Mesenchymal stem cell (in vitro differentiated cells and primary cell): Measurements from ENCODE around the gene PTPN12.

Experiments
- DNase-seq: peaks from one replicate; pipeline ENCODE4 v3.0.0-alpha.2; 2013
- H2AFZ ChIP-seq: one replicate; pipeline ENCODE4 v1.6.1; 2013; ENCODE audit warnings: low read depth, mild to moderate bottlenecking, control low read depth, inconsistent platforms, low read length, moderate library complexity
- H2AK5ac ChIP-seq: 2 replicates; pipeline ENCODE4 v1.6.1; 2013; ENCODE audit warnings: low read length, moderate library complexity, mild to moderate bottlenecking, inconsistent platforms; ENCODE audit not compliant: severe bottlenecking
- H2BK120ac ChIP-seq: one replicate; pipeline ENCODE4 v1.6.1; 2013; ENCODE audit warnings: low read depth, mild to moderate bottlenecking, inconsistent platforms, low read length, moderate library complexity
- H2BK12ac ChIP-seq, 2 experiments: one replicate each; pipeline ENCODE4 v1.6.1; 2013; ENCODE audit warnings: inconsistent platforms in 2 of 2, low read length in 2 of 2, mild to moderate bottlenecking in 2 of 2, moderate library complexity in 2 of 2, control low read depth in 1 of 2
- H2BK15ac ChIP-seq: one replicate; pipeline ENCODE4 v1.6.1; 2013; ENCODE audit warnings: mild to moderate bottlenecking, low read depth, inconsistent platforms; ENCODE audit not compliant: poor library complexity, severe bottlenecking
- H2BK5ac ChIP-seq: 2 replicates; pipeline ENCODE4 v1.6.1; 2013; ENCODE audit warnings: low read depth, mild to moderate bottlenecking, low read length, control low read depth, inconsistent platforms; ENCODE audit not compliant: poor library complexity, severe bottlenecking
- H3K14ac ChIP-seq, 2 experiments: one replicate each; pipeline ENCODE4 v1.6.1; 2013; ENCODE audit warnings: inconsistent platforms in 2 of 2, low read length in 2 of 2, control low read depth in 1 of 2, mild to moderate bottlenecking in 1 of 2, moderate library complexity in 1 of 2
- H3K18ac ChIP-seq, 2 experiments: one replicate each; pipeline ENCODE4 v1.6.1; 2013; ENCODE audit warnings: inconsistent platforms in 2 of 2, low read length in 2 of 2, control low read depth in 1 of 2, low read depth in 1 of 2, mild to moderate bottlenecking in 1 of 2
- H3K23ac ChIP-seq, 2 experiments: one replicate each; pipeline ENCODE4 v1.6.1; 2013; ENCODE audit warnings: inconsistent platforms in 2 of 2, low read length in 2 of 2, mild to moderate bottlenecking in 2 of 2, moderate library complexity in 2 of 2, control low read depth in 1 of 2
- H3K27ac ChIP-seq: 2 replicates; pipeline ENCODE4 v1.5.1; 2013; ENCODE audit warnings: mild to moderate bottlenecking, moderate library complexity, low read length, control low read depth, inconsistent platforms; ENCODE audit not compliant: poor library complexity, severe bottlenecking
- H3K27me3 ChIP-seq, 2 experiments: 2 replicates each; pipeline versions ENCODE4 v1.6.1 to v1.7.0; 2013; ENCODE audit warnings: low read length in 2 of 2, mild to moderate bottlenecking in 2 of 2, moderate library complexity in 2 of 2, control low read depth in 1 of 2, inconsistent platforms in 1 of 2; ENCODE audit not compliant: control insufficient read depth in 1 of 2, insufficient read depth in 1 of 2
- H3K36me3 ChIP-seq, 2 experiments: 2 replicates each; pipeline versions ENCODE4 v1.6.1 to v1.7.0; 2013; ENCODE audit warnings: low read length in 2 of 2, control low read depth in 1 of 2, inconsistent platforms in 1 of 2, low read depth in 1 of 2, mild to moderate bottlenecking in 1 of 2; ENCODE audit not compliant: insufficient read depth in 2 of 2, control insufficient read depth in 1 of 2
- H3K4ac ChIP-seq, 2 experiments: one replicate each; pipeline ENCODE4 v1.6.1; 2013; ENCODE audit warnings: inconsistent platforms in 2 of 2, low read length in 2 of 2, mild to moderate bottlenecking in 2 of 2, moderate library complexity in 2 of 2, control low read depth in 1 of 2, low read depth in 1 of 2
- H3K4me1 ChIP-seq: 2 replicates; pipeline ENCODE4 v1.6.1; 2013; ENCODE audit warnings: low read depth, low read length, control low read depth; ENCODE audit not compliant: control insufficient read depth, insufficient read depth
- H3K4me2 ChIP-seq: 2 replicates; pipeline ENCODE4 v1.6.1; 2013; ENCODE audit warnings: low read length, mild to moderate bottlenecking, inconsistent platforms; ENCODE audit not compliant: poor library complexity, severe bottlenecking
- H3K4me3 ChIP-seq, 2 experiments: 2 replicates each; pipeline versions ENCODE4 v1.5.1 to v1.7.0; 2013; ENCODE audit warnings: low read length in 2 of 2, mild to moderate bottlenecking in 2 of 2, control low read depth in 1 of 2, low read depth in 1 of 2; ENCODE audit not compliant: insufficient read depth in 1 of 2
- H3K79me1 ChIP-seq: replicated peaks from 2 replicates; pipeline ENCODE4 v1.6.1; 2013; ENCODE audit warnings: mild to moderate bottlenecking, control low read depth, low read length, inconsistent platforms; ENCODE audit not compliant: poor library complexity, severe bottlenecking
- H3K9ac ChIP-seq: 2 replicates; pipeline ENCODE4 v1.7.0; 2013; ENCODE audit warnings: mild to moderate bottlenecking, low read length, moderate library complexity
- H3K9me3 ChIP-seq: 2 replicates; pipeline ENCODE4 v1.7.0; 2013; ENCODE audit warnings: mild to moderate bottlenecking, low read length; ENCODE audit not compliant: control insufficient read depth
- H4K8ac ChIP-seq: one replicate; pipeline ENCODE4 v1.6.1; 2013; ENCODE audit warnings: inconsistent platforms, mild to moderate bottlenecking, low read length, moderate library complexity
- H4K91ac ChIP-seq: one replicate; pipeline ENCODE4 v1.6.1; 2013; ENCODE audit warnings: mild to moderate bottlenecking, low read length, inconsistent platforms
- WGBS: methylation state at CpG from one replicate; pipeline ENCODE4 v1.1.7; 2013; ENCODE audit warnings: mixed read lengths; 5-methylcytosine and 5-hydroxymethylcytosine counted together

PTPN12 gene

GRCh38 chr7:77579797-77580196 lies 42.7 kb downstream of the PTPN12 start:
- Histone ChIP-seq H3K18ac (no peak overlapping the region), H3K4ac (no peak overlapping the region), H2AFZ (no peak overlapping the region), H3K9me3 (no peaks in the 10 kb centered on the region), H2BK5ac (no peak overlapping the region), H3K4me3 (no peak overlapping the region), H3K23ac (peak overlapping the region in 1 of 2 experiments; percentile 96), H3K79me1 (peaks cover 6% of the 10 kb centered on the region), H3K4me2 (no peak overlapping the region), H3K4me1 (peaks cover 4% of the 10 kb centered on the region), H4K91ac (no peak overlapping the region), H3K36me3 (peaks cover 13 to 80% of the 10 kb centered on the region in 2 experiments), H3K27ac (no peak overlapping the region), H2AK5ac (no peak overlapping the region), H4K8ac (no peak overlapping the region), H3K27me3 (no peaks in the 10 kb centered on the region), H3K9ac (no peak overlapping the region), H2BK120ac (no peak overlapping the region), H3K14ac (no peak overlapping the region), H2BK15ac (no peak overlapping the region), H2BK12ac (no peak overlapping the region)
- DNase-seq, result no peak

- Histone ChIP-seq H3K79me1 (peaks cover 6% of the 10 kb centered on the region), H3K27me3 (no peaks in the 10 kb centered on the region), H3K9me3 (no peaks in the 10 kb centered on the region), H3K9ac (no peak overlapping the region), H2BK15ac (no peak overlapping the region), H3K4me2 (no peak overlapping the region), H2AK5ac (no peak overlapping the region), H3K18ac (no peak overlapping the region), H2BK5ac (no peak overlapping the region), H3K23ac (no peak overlapping the region), H4K8ac (no peak overlapping the region), H2AFZ (no peak overlapping the region), H3K4me3 (no peak overlapping the region), H4K91ac (no peak overlapping the region), H3K4me1 (peaks cover 2% of the 10 kb centered on the region), H3K14ac (no peak overlapping the region), H2BK120ac (no peak overlapping the region), H3K4ac (no peak overlapping the region), H3K27ac (no peak overlapping the region), H2BK12ac (no peak overlapping the region), H3K36me3 (peaks cover 9 to 79% of the 10 kb centered on the region in 2 experiments)
- 91% methylated on average over 3 of the region's 4 CpGs for WGBS
- no peak for DNase-seq
These were observed 43.8 kb downstream of the PTPN12 start for GRCh38 chr7:77580762-77581350.

- Histone ChIP-seq H3K4me1 (no peaks in the 10 kb centered on the region), H3K18ac (no peak overlapping the region), H3K9me3 (no peaks in the 10 kb centered on the region), H3K9ac (no peak overlapping the region), H3K27ac (no peak overlapping the region), H4K91ac (no peak overlapping the region), H3K4ac (no peak overlapping the region), H2BK120ac (no peak overlapping the region), H3K23ac (no peak overlapping the region), H3K14ac (no peak overlapping the region), H4K8ac (no peak overlapping the region), H3K4me2 (no peak overlapping the region), H2AK5ac (no peak overlapping the region), H3K27me3 (no peaks in the 10 kb centered on the region), H3K79me1 (peaks cover 12% of the 10 kb centered on the region), H3K4me3 (no peak overlapping the region), H2BK5ac (no peak overlapping the region), H2BK12ac (no peak overlapping the region), H2AFZ (no peak overlapping the region), H2BK15ac (no peak overlapping the region), H3K36me3 (peaks cover 13 to 81% of the 10 kb centered on the region in 2 experiments)
- 100% methylated on average over 2 of the region's 2 CpGs for WGBS
- DNase-seq, result no peak
These were observed 50.2 kb downstream of the PTPN12 start for GRCh38 chr7:77587272-77587671.

GRCh38 chr7:77600952-77601351 lies 63.9 kb downstream of the PTPN12 start:
- no peak overlapping the region for H2BK15ac ChIP-seq
- 100% methylated on average over 1 of the region's 2 CpGs for WGBS

More at GRCh38 chr7:77600952-77601351, 63.9 kb downstream of the PTPN12 start:
- no peak overlapping the region for H3K4ac ChIP-seq
- H2BK120ac ChIP-seq, result no peak overlapping the region
- H2BK5ac ChIP-seq, result no peak overlapping the region
- H2AK5ac ChIP-seq, result no peak overlapping the region
- no peaks in the 10 kb centered on the region for H3K9me3 ChIP-seq
- no peak for DNase-seq
- no peak overlapping the region for H3K14ac ChIP-seq
- H3K4me1 ChIP-seq, result no peaks in the 10 kb centered on the region
- no peak overlapping the region for H2AFZ ChIP-seq
- H4K8ac ChIP-seq, result no peak overlapping the region
- no peak overlapping the region for H4K91ac ChIP-seq
- no peak overlapping the region for H3K27ac ChIP-seq
- no peak overlapping the region for H3K4me2 ChIP-seq
- peaks cover 17 to 87% of the 10 kb centered on the region in 2 experiments for H3K36me3 ChIP-seq
- H3K4me3 ChIP-seq, result no peak overlapping the region
- H3K18ac ChIP-seq, result no peak overlapping the region
- no peak overlapping the region for H2BK12ac ChIP-seq
- no peak overlapping the region for H3K23ac ChIP-seq
- no peaks in the 10 kb centered on the region for H3K27me3 ChIP-seq
- H3K9ac ChIP-seq, result no peak overlapping the region
- H3K79me1 ChIP-seq, result peaks cover 12% of the 10 kb centered on the region
